ENCODE results near the gene OBSCN.

The OBSCN gene

GRCh38 chr1:228279011-228279721 lies 71.3 kb downstream of the OBSCN start:
- DNase-seq, result no peak

GRCh38 chr1:228279722-228280105 lies 71.9 kb downstream of the OBSCN start:
- DNase-seq, result no peak

- no peak for DNase-seq
Observed at GRCh38 chr1:228280106-228280901, 72.5 kb downstream of the OBSCN start.

GRCh38 chr1:228280961-228281591 lies 73.2 kb downstream of the OBSCN start:
- no peak for DNase-seq

GRCh38 chr1:228281631-228282328 lies 73.9 kb downstream of the OBSCN start:
- no peak for DNase-seq

GRCh38 chr1:228282329-228283042 lies 74.6 kb downstream of the OBSCN start:
- DNase-seq, result no peak

- no peak for DNase-seq
Observed at GRCh38 chr1:228283043-228283371, 75.2 kb downstream of the OBSCN start.

- no peak for DNase-seq
Observed at GRCh38 chr1:228283476-228284147, 75.8 kb downstream of the OBSCN start.

- DNase-seq, result no peak
Observed at GRCh38 chr1:228284148-228284495, 76.3 kb downstream of the OBSCN start.

GRCh38 chr1:228284521-228284920 lies 76.7 kb downstream of the OBSCN start:
- DNase-seq, result no peak

GRCh38 chr1:228285661-228286504 lies 78.0 kb downstream of the OBSCN start:
- no peak for DNase-seq

GRCh38 chr1:228286505-228287417 lies 78.9 kb downstream of the OBSCN start:
- DNase-seq, result no peak

- DNase-seq, result no peak
Observed at GRCh38 chr1:228287541-228288425, 79.9 kb downstream of the OBSCN start.

GRCh38 chr1:228288536-228289238 lies 80.8 kb downstream of the OBSCN start:
- no peak for DNase-seq

GRCh38 chr1:228289239-228289849 lies 81.5 kb downstream of the OBSCN start:
- no peak for DNase-seq

GRCh38 chr1:228289996-228290881 lies 82.4 kb downstream of the OBSCN start:
- DNase-seq, result no peak

All from GDM1 (cell line).